Gastrocnemius medialis (tissue), 4 donors: ENCODE measurements around the gene USB1.

Experiments
- POLR2A ChIP-seq, 2 donors: fragments of 450-650 bp; IDR thresholded peaks; one replicate each; pipeline ENCODE4 v1.6.1; 2017; ENCODE audit warnings: antibody characterized with exemption in 2 of 2, mild to moderate bottlenecking in 2 of 2, moderate library complexity in 2 of 2
- TF ChIP-seq, protein P1 (sequence below), 5 experiments: fragments of 450-650 bp in 3 of 5; fragments of 200-600 bp in 2 of 5; sonication (generic) in 2 of 5; IDR thresholded peaks in 4 of 5; conservative IDR thresholded peaks in 1 of 5; 1 replicate in 4 of 5; 2 replicates in 1 of 5; pipeline ENCODE4 v1.5.1; 2016 to 2019; ENCODE audit warnings: antibody characterized with exemption in 5 of 5, mild to moderate bottlenecking in 3 of 5, moderate library complexity in 3 of 5

GRCh38 chr16:57969451-57970123 is 31.6 kb upstream of the USB1 start:
- TF ChIP-seq, protein P1, sequence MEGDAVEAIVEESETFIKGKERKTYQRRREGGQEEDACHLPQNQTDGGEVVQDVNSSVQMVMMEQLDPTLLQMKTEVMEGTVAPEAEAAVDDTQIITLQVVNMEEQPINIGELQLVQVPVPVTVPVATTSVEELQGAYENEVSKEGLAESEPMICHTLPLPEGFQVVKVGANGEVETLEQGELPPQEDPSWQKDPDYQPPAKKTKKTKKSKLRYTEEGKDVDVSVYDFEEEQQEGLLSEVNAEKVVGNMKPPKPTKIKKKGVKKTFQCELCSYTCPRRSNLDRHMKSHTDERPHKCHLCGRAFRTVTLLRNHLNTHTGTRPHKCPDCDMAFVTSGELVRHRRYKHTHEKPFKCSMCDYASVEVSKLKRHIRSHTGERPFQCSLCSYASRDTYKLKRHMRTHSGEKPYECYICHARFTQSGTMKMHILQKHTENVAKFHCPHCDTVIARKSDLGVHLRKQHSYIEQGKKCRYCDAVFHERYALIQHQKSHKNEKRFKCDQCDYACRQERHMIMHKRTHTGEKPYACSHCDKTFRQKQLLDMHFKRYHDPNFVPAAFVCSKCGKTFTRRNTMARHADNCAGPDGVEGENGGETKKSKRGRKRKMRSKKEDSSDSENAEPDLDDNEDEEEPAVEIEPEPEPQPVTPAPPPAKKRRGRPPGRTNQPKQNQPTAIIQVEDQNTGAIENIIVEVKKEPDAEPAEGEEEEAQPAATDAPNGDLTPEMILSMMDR (IDR thresholded peaks at IDR 0.05 in 4 of 5, conservative IDR thresholded peaks at IDR 0.05 in 1 of 5): no peak
- TF ChIP-seq POLR2A (IDR thresholded peaks at IDR 0.05): no peak
